Measurements from ENCODE around the gene PTGR1. TPM values are rescaled to one million over a fixed set of nuclear protein-coding genes. Genes with fewer than 3 reads are reported as not detected.

Gene PTGR1
- total and polyA plus RNA-seq, 7 donors: 19.7 to 61.1 (median 46.2) TPM

DNA sequence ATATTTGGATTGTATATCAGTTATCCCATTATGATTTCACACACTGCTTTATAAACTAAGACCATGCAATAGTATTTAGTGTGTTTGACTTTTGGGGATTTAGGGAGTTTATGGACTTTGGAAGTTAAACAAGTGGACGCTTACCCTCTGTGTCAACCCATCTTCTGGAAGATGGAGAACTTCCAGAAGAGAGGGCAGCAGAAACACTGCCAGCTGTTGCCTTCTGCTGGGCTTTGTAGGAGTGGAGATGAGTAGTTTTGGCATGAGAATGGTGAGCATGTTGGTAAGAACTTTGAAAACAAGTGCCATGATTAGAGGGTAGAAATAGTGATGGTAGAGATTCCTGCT, 33.9 kb upstream of the PTGR1 start:
- WGBS, 2 donors: 24 to 72% methylated on average over 1 of the region's 1 CpG
- DNase-seq: no peak

DNA sequence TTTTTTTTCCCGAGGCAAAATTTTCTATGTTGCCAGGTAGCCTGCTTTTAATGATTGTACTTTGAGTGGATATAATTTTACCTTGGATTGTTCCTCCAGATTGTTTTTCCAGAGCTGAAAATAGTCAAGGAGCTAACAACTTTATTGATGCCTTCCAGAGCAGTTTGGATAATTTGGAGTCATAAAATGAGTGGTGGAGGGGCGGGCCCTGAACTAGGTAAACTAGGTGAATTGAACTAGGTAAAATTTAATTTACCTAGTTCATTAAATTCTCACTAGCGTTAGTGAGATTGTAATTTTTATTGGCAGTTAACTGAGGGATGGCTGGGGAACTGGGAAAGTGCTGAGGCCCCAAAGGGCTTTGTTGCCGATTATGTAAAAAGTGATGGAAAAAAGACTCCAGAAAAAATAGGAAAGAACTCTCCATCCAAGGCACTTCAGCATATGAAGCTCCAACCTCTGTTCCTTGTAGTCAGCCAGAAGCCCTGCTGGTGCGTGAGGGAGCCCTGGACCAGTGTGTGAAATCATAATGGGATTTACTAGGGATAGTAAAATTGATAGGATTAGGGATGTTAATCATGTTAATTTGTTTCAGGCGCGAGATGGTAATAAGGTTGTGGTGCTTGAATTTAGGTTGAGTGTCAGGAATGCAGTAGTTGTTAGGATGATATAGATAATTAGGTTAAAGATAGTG, 33.4 kb upstream of the PTGR1 start:
- intact Hi-C loops (cut with DNase I): loop anchor here (10.0 kb wide), 1 partner anchor 442 kb away; no protein-coding TSS in a partner anchor
- Histone ChIP-seq H3K9me3 (no peaks in the 10 kb centered on the region), H3K27me3 (no peaks in the 10 kb centered on the region), H3K27ac (no peak overlapping the region), H3K4me1 (peaks cover 0 to 35% (median 25%) of the 10 kb centered on the region in 4 donors), H3K4me3 (peak overlapping the region in 1 of 4 donors; percentile 86), H3K36me3 (no peaks in the 10 kb centered on the region)
- no peak for TF ChIP-seq POLR2AphosphoS5 (IDR thresholded peaks at IDR 0.05)
- TF ChIP-seq, protein P1, sequence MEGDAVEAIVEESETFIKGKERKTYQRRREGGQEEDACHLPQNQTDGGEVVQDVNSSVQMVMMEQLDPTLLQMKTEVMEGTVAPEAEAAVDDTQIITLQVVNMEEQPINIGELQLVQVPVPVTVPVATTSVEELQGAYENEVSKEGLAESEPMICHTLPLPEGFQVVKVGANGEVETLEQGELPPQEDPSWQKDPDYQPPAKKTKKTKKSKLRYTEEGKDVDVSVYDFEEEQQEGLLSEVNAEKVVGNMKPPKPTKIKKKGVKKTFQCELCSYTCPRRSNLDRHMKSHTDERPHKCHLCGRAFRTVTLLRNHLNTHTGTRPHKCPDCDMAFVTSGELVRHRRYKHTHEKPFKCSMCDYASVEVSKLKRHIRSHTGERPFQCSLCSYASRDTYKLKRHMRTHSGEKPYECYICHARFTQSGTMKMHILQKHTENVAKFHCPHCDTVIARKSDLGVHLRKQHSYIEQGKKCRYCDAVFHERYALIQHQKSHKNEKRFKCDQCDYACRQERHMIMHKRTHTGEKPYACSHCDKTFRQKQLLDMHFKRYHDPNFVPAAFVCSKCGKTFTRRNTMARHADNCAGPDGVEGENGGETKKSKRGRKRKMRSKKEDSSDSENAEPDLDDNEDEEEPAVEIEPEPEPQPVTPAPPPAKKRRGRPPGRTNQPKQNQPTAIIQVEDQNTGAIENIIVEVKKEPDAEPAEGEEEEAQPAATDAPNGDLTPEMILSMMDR (IDR thresholded peaks at IDR 0.05): no peak
- no peak for TF ChIP-seq POLR2A (IDR thresholded peaks at IDR 0.05)
- no peak for TF ChIP-seq EP300 (IDR thresholded peaks at IDR 0.05)
- WGBS, 2 donors: 33 to 68% methylated on average over 7 of the region's 7 CpGs
- DNase-seq: no peak

More for the DNA sequence above, 33.9 kb upstream of the PTGR1 start:
- intact Hi-C loops (cut with DNase I): loop anchor here (10.0 kb wide), 1 partner anchor 441 kb away; no protein-coding TSS in a partner anchor
- Histone ChIP-seq H3K36me3 (no peaks in the 10 kb centered on the region), H3K27ac (no peak overlapping the region), H3K4me3 (no peak overlapping the region), H3K4me1 (peaks cover 0 to 35% (median 25%) of the 10 kb centered on the region in 4 donors), H3K27me3 (no peaks in the 10 kb centered on the region), H3K9me3 (no peaks in the 10 kb centered on the region)
- TF ChIP-seq POLR2A (IDR thresholded peaks at IDR 0.05) (no peak), EP300 (IDR thresholded peaks at IDR 0.05) (no peak), POLR2AphosphoS5 (IDR thresholded peaks at IDR 0.05) (no peak)
- TF ChIP-seq, protein P1 (IDR thresholded peaks at IDR 0.05): no peak

DNA sequence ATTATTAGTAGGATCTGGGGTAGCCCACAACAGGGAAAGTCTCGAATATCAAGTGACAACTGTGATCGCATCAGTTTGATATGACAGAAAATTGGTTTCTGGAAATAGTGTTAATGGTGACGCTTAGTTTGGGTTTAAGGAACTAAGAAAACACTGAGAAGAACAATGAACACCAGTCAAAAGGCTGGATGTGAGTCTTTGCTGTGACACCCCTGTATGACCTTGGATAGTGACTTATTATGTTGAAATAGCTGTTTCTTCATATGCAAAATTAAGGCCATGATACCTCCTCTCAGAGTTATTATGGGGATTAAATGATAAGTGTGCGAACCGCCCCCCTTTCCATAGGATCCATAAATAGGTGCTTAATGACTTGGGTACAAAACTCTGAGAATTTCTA, 32.6 kb upstream of the PTGR1 start:
- DNase-seq: no peak
- peaks cover 0 to 35% (median 25%) of the 10 kb centered on the region in 4 donors for H3K4me1 ChIP-seq
- H3K9me3 ChIP-seq: no peaks in the 10 kb centered on the region
- no peaks in the 10 kb centered on the region for H3K27me3 ChIP-seq
- H3K4me3 ChIP-seq: peak overlapping the region; percentile 82 to 97 (median 88)
- H3K36me3 ChIP-seq: no peaks in the 10 kb centered on the region
- no peak for TF ChIP-seq EP300 (IDR thresholded peaks at IDR 0.05)
- TF ChIP-seq POLR2A (IDR thresholded peaks at IDR 0.05): no peak
- TF ChIP-seq POLR2AphosphoS5 (IDR thresholded peaks at IDR 0.05): no peak
- TF ChIP-seq, protein P1 (IDR thresholded peaks at IDR 0.05): no peak
- WGBS, 2 donors: 10 to 37% methylated on average over 5 of the region's 5 CpGs
- H3K27ac ChIP-seq: peak overlapping the region; percentile 91 to 94 (median 92)
- intact Hi-C loops (cut with DNase I): loop anchor here (10.0 kb wide), 1 partner anchor 443 kb away; no protein-coding TSS in a partner anchor

DNA sequence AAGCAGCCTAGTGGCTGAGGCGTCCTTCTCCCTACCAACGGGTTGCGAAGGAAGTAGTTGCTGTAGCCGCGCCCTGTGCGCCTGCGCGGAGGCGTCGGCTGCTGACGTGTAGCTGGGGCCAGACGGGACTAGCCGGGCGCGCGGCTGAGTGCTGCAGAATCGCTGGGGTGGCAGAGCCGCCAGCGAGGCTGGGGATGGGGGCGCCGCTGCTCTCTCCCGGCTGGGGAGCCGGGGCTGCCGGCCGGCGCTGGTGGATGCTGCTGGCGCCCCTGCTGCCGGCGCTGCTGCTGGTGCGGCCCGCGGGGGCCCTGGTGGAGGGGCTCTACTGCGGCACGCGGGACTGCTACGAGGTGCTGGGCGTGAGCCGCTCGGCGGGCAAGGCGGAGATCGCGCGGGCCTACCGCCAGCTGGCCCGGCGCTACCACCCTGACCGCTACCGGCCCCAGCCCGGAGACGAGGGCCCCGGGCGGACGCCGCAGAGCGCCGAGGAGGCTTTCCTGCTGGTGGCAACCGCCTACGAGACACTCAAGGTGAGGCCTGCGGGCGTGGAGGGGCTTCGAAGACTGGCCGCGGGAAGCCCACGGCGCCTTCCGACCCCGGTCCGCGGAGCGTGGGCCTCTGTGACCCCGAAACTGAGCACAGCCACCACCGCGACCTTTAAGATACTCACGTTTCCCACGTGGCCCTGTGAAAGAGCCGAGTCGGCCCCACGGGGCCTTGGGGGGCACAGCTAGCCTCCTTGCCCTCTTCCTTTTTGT, 31.9 kb upstream of the PTGR1 start, which contains the start of gene DNAJC25:
DNAJC25 (plus strand) TSS at position 121 of the 758 bp plus-strand sequence; CDS start at position 195, 74 bp downstream.
- TF ChIP-seq EP300 (IDR thresholded peaks at IDR 0.05) (no peak), POLR2AphosphoS5 (IDR thresholded peaks at IDR 0.05) (peak; percentile 93 to 99 (median 96)), POLR2A (IDR thresholded peaks at IDR 0.05) (peak; percentile 86 to 87)
- Histone ChIP-seq H3K27ac (peak within 1 kb of the TSS; percentile 91 to 94 (median 92)), H3K36me3 (no peaks in the 10 kb centered on the region), H3K4me1 (peaks cover 0 to 35% (median 25%) of the 10 kb centered on the region in 4 donors), H3K4me3 (peak within 1 kb of the TSS; percentile 82 to 97 (median 88)), H3K27me3 (no peaks in the 10 kb centered on the region), H3K9me3 (no peaks in the 10 kb centered on the region)
- DNase-seq: peak; percentile 98
- intact Hi-C loops (cut with DNase I): loop anchor here (10.0 kb wide), 1 partner anchor 443 kb away; no protein-coding TSS in a partner anchor
- WGBS, 2 donors: 0% methylated on average over 79 of the region's 79 CpGs

DNA sequence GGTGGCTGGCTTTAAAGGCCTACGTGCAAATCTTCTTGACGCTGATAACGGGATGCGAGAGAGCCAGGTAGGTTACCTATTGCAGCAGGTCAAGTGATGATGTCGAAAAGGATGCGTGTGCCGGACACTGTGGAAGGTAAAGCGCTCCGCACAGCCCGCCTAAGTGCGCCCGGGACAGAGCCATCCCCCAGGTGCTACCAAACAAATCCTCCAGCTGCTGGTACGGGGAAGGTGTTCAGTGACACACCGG, 31.4 kb upstream of the PTGR1 start:
- H3K4me3 ChIP-seq: peak overlapping the region; percentile 82 to 97 (median 88)
- peak overlapping the region; percentile 91 to 94 (median 92) for H3K27ac ChIP-seq
- WGBS, 2 donors: 0 to 1% methylated on average over 14 of the region's 14 CpGs
- no peaks in the 10 kb centered on the region for H3K27me3 ChIP-seq
- no peaks in the 10 kb centered on the region for H3K9me3 ChIP-seq
- no peak for DNase-seq
- intact Hi-C loops (cut with DNase I): loop anchor here (10.0 kb wide), 1 partner anchor 444 kb away; no protein-coding TSS in a partner anchor
- no peaks in the 10 kb centered on the region for H3K36me3 ChIP-seq
- TF ChIP-seq EP300 (IDR thresholded peaks at IDR 0.05) (no peak), POLR2A (IDR thresholded peaks at IDR 0.05) (no peak), POLR2AphosphoS5 (IDR thresholded peaks at IDR 0.05) (no peak)
- TF ChIP-seq, protein P1 (IDR thresholded peaks at IDR 0.05): no peak
- H3K4me1 ChIP-seq: peaks cover 0 to 35% (median 25%) of the 10 kb centered on the region in 4 donors

All from sigmoid colon (tissue), 7 donors.